ENCODE results near the gene NECTIN4.
"Not testable (repeated sequence)": the region's sequence is repeated elsewhere in the genome, so short reads cannot be mapped to it uniquely, and the experiment has no call there.

The NECTIN4 gene

DNA sequence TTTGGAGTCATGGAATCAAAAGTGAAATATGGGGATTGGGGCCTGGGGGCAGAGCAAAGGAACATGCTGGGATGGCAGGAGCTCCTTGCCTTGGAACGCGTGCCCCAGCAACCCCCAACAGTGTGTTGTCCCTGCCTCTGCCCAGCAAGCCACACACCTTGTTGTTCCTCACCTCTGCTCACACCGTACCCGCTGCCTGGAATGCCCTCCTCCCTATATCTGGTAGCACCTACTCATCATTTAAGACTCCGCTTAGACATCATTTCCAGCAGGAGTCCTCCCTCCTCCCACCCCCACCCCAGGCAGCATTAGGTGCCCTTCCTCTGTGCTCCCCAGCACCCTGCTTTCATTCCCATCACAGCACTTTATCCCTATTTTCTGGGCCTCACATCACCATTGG, 7.8 kb downstream of the NECTIN4 start:
- DNase-seq = no peak

DNA sequence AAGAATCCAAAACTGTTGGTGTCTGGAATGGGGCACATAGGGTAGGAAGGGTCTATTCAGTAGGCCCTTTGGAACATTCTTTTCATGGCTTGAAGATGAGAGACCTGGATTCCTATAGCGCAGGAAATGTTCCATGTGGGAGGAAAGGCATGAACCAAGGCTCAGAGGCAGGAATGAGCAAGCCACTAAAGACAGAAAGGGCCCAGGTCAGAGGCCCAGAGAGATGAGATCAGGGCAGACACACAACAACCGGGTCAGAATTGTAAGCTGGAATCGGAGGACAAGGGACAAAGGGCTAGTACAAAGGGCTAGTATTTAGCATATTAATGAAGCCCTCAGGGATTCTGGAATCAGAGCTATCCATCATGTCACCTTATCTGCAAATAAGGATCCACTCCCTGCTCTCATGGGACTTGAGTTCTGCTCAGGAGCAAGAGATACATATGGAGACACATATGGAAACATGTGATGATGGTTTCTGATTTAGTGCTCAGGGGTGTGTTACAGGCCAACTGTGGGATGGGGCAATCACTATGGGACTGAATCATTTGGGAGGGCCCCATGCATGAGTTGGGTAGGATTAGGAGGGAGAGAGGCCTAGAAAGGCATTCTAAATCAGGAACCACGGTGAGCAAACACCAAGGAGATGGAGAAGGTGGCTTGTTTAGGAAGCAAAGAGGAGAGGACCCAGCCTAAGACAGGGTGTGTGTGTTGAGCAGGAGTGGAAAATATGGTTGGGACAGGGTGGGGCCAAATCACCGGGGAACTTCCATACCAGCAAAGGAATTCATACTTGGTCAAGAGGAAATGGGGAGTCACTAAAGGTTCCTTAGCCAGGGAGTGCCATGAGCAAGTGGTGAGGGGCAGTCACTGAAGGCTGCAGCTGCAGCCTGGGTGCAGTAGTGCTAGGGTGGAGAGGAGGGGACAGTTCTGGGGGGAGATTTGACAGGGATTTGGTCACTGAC, 8.6 kb downstream of the NECTIN4 start:
- no peak for DNase-seq

DNA sequence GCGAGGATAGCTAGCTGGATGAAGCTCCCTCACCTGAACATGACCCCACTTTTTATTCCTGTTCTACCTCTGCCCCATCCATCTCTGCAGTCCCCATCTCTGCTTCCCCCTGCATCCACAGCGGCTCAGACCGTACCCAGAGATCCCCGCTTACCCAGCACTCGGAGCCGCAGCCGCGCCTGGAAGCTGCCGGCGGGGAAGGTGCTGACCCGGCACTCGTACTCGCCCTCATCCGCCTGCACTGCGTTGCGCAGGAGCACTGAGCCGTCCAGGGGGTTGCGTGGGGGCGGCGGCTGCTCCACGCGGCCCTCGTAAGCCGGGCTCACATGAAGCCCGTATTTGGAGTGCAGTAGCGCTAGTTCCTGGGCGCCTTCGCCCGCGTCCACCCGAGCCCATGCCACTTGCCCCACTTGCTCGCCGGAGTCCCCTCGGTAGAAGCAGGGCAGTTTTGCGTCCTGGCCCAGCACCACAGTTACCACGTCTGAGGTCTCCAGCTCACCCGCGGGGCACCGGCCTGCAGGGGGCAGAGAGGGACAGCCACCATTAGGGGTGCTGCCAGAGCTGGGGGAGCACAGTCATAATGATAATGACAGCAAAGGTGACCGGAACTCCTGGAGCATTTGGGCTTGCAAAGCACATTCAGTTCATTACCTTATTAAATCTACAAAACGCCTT, 9.8 kb downstream of the NECTIN4 start:
- no peak for DNase-seq

DNA sequence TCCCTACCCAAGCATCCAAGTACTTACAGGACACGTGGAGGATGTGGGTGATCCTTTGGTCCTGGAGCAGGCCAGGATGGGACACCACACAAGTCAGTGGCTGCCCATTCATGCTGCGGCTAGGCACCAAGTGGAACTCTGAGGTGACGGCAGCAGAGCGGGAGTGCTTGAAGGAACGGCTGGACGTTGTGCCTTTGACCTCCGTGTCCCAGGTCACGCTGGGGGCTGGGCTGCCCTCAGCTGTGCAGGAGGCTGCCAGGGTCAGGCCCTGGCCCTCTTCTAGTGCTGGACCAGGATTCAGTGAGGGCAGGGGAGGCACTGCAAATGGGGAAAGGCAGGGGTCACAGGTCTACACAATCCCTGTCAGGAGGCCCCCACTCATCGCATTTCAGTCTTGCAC, 11.9 kb downstream of the NECTIN4 start:
- no peak for DNase-seq

DNA sequence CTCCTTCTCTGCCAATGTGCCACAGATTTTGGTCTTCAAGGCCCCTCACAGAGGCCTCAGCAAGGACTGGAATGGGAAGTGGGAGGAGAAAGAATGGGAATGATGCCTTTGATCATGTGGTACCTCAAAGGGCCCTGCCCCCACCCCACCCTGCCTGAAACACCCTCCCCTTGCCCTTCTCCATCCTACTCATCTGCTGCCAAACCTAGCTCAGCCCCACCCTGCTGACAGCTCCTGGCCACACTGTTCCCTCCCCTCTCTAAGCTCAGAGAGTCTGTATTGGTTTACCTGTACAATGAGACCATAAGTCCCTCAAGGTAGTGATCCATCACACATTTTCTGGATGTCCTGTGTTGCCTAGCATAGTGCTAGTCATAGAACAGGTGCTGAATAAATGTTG, 12.9 kb downstream of the NECTIN4 start:
- no peak for DNase-seq

DNA sequence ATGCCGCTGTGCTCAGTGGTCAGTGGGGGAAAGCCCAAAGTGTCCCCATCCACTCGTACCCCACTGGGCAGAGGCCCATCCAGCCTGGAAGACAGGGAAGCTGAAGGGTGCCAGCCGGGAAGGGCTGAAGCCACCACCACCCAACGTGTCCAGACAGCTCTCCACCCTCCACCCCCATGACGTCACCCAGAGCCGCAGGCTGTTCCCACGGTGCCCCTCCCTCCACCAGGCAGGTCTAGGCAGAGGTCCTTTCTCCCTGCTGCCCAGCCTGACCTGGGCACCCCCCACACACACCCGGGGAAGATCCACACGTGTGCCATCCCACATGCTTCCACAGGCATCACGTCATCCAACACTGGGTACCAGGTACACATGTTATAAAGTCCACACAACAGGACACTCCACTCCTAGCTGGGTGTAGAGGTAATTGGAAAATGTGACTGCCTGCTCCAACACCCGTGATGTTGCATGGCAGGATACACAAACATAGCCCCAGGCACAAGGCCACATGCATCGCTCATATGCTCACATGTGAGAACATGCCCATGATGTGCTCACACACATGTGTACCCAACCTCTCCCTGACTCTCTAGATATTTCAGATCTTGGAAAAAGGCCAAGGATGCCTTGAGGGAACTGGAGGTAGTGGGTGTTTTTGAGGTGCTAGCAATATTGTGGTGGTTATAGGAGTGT, 14.5 kb downstream of the NECTIN4 start:
- DNase-seq = no peak

DNA sequence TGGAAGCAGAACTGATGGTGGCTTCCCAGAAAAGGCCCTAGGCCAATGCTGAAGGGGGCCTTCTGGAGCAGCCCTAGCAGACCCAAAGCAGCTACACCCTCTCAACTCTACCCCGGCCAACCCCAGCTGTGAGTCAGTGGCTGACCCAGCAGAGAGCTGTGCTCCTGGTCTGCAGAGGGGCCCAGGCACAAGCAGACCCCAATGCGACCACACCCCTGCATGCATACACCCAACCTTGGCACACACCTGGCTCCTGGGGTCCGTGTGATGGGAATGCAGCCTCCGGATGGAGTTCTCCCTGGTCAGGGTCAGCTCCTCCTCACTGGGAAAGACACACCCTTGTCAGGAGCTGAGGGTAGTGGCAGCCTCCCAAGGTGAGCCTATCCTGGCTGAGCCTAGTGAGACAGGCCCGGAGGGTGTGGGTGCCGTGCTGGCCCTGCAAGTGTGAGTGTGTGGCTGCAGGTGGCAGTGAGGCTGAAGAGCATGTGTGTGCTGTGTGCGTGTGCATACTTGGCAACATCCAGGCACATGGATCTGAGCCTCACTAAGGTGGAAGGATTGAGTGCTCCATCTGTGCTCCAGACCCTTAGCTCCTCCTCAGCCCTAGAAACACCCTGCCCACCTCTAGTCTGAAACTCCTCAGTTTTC, 15.8 kb downstream of the NECTIN4 start:
- no peak for DNase-seq

DNA sequence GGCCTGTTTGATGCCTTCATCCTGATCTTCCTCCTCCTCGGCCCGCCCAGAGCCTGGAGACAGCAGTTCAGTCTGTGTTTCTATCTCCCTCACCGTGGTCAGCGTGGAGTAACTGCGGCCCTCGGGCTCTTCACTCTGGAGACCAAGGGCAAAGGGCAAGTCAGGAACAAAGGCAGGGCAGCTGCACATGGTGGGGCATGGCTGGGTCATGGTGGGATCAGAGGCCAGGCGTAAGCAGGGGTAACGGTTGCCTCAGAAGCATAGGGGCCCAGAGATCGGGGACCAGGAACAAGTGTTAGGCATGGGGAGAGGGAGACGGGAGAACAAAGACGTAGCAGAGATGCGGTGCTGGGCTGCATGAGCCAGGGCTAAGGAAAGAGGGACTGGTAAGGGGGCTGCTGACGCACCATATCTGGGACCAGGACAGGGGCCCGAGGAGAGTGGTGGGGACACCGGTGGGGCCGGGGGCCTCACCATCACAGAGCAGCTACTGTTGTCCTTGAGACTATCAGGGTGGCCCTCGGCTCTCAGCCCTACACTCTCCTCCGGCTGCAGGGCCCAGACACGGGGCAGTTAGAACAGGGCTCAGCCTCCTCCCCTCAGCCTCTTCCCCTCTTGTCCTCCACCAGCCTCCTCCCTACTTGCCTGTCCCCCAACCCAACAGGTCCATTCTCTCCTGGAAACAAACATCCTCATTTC, 16.5 kb downstream of the NECTIN4 start:
- DNase-seq = no peak

DNA sequence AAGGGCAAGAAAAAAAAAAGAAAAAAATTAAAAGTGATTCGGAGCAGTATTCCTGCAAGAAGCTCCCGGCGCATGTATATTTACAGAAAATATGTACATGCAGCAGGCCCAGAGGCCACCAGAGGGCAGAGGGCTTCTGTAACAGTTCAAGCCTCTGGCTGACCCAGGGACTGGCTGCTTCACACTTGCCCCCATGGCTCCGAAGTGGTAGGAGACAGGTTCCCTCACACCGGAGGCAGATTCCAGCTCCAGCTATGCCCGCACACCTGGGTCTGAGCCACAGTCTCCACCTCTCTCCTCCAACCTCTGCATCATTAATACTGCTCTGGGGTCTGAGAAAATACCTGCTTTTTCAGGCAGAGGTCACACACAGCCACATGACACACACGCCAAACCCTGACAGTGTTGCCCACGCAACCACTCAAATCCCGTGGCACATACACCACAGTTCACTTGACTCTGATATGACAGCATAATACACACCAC, 17.4 kb downstream of the NECTIN4 start:
- DNase-seq = peak; percentile 72

DNA sequence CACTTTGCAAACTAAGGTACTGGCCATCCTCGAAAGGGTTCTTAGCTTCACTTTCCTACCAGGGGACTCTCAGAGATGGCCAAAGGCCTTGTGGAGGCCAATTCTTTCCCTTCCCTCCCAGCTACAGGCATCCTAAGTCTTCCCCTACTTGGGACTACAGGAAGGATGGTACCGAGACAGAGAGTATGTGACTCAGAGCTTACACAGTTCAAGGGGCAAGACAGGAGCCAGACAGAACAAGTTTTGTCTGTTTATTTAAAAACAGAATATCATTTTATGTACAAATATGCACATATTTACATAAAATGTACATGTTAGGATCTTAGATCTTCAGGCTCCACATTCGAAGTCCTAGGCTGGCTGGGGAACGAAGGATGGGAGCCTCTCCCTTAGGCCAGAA, 18.6 kb downstream of the NECTIN4 start:
- DNase-seq = no peak

DNA sequence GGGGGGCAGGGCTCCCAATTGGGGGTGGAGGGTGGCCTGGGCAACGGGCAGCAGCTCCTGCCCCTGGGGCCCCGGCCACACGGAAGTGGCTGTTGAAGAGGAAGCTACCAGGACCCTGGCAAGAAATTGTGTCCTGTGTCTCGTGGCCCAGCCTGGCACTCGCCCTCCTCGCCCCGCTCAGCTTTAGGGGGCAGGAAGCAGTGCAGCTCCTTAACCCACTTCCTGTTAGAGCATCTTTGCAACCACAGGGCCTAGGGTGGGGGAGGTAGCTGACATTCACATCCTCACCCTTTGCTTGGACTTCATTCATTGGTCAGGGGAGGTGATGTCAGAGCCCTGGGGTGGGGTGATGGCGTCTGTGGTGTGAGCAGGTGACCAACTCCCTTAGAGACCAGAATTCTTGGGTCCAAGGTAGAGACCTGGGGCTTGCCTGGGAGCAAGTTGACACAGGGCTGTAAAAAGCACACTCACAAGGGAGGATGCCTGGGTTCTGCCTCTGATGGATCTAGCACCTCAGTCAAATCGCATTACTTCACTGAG, 19.6 kb downstream of the NECTIN4 start, which contains the start of gene ARHGAP30:
Gene ARHGAP30, minus strand, starts transcription at position 161 of the 540 bp plus-strand sequence. CDS start 267 bp downstream, outside the sequence.
- DNase-seq = peak; percentile 96

DNA sequence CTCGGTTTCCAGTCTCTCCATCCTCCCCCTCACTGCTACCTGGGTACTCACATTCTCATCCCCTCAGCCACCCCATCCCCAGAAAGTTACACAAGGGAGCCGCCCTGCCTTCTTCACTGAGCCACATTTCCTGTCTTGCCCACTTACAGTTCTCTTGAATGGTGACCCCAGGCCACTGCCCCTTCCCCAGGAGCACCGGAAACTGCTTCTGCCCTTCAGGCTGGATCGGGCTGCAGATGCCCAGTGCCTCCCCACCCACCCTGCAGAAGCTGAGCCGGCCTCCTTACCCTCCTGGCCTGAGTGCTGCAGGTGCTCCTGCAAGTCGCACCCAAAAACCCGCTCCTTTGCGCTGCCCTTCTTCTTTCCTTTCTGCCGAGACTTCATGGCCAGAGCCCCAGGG, 20.1 kb downstream of the NECTIN4 start:
- no peak for DNase-seq

DNA sequence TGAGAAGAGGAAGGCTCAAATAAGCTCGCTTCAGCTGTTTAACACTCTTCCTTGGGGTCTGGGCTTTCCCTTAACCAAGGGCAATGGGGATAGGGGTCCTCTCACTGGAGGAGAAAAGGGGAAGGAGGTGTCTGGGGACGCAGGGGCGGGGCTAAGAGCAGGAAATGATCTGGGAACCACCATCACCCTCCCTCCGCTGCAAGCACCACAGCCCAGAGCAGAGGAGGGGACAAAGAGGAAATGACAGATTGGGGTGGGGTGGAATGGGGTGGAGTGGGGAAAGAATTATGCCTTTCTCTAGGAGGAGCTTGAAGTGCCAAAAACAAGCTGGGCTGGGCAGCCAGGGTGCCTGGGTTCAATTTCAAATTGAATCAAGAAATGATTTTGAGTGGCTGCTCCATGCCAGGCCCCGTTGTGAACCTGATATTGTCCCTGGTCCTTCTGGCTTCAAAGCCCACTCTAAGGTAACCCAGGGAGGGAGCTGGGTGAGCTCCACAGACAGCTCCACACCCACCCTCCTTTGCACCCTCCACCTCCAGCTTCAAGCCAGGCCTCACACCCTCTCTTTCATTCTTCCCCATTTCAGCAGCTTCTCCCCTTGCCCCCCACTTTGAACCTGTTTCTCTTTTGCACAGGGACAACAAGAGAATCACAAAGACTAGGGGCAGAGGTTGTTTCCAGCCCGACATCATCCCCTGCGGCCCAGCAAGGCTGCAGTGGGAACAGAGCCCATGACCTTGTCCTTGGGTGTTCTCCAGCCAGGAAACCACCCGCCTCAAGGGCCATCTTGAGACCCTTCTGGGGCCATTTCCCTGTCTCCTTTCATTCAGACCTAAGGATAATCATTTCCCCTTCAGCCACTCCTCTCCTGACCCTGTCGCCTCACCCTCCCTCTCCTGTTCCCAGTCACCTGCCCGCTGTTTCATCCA, 20.8 kb downstream of the NECTIN4 start:
- peak; percentile 94 for DNase-seq

DNA sequence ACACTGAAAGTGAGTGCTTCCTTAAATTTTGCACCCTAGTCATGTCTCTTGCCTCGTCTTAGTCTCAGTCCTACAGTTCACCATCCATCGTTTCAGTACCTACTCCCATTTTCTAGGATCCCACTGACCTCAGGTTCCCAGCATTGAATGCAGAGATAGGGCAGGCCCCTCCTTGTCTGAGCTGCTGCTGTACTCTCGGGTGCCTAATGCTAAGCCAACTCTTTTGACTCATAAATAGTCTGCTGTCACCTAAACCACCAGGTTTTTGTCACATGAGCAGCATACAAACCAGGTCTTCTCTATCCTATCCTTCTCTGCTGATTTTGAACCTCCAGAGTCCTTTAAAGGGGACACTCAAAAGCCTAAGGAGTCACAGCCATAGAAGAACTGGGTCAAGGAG, 22.7 kb downstream of the NECTIN4 start:
- no peak for DNase-seq

DNA sequence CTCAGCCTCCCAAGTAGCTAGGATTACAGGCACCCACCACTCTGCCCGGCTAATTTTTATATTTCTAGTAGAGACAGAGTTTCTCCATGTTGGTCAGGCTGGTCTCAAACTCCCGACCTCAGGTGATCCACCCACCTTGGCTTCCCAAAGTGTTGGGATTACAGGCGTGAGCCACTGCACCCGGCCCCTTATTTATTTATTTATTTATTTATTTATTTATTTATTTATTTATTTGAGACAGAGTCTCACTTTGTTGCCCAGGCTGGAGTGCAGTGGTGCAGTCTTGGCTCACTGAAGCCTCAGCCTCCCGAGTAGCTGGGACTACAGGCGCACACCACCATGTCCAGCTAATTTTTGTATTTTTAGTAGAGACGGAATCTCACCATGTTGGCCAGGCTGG, 23.7 kb downstream of the NECTIN4 start:
- DNase-seq = not testable (repeated sequence)

DNA sequence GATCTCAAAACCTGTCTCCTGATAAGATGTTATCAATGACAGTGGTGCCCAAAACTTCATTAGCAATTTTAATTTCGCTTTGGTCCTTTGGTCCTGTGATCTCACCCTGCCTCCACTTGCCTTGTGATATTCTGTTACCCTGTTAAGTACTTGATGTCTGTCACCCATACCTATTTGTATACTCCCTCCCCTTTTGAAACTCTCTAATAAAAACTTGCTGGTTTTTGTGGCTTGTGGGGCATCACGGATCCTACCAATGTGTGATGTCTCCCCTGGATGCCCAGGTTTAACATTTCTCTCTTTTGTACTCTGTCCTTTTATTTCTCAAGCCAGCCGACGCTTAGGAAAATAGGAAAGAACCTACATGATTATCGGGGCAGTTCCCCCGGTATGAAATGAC, 25.4 kb downstream of the NECTIN4 start:
- not testable (repeated sequence) for DNase-seq

DNA sequence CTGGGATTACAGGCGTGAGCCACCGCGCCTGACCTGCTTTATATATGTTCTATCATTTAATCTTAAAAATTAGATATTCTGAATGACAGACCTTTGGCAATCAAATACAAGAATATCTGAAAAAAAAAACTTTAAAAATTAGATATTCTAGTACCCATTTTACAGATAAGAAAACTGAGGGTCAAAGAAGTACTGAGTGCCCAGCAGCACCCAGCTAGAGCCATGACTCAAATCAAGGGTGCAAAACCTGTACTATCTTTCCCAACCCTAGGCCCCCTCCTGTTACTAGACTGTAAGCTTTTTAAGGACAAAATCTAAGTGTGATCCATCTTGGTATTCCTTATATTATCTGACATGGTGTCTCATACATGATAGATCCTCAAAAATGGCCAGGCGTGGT, 27.9 kb downstream of the NECTIN4 start:
- no peak for DNase-seq

DNA sequence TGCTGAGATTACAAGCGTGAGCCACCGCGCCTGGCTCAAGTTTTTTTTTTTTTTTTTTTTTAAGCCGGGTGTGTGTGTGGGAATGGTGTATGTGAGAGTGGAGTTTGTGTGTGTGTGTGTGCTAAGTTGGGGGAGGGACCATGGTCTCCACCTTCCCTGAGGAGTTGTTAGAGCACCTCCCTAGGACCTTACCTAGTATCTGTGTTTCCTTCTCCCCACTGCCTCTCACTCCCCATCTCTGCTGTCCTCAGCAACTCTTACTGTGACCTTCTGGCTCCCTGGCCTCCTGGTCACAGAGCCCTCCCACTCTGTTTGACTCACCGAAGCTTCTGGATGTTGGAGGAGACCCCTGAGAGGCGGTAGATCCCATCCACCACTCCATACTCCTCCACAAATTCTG, 30.1 kb downstream of the NECTIN4 start:
- DNase-seq = no peak

DNA sequence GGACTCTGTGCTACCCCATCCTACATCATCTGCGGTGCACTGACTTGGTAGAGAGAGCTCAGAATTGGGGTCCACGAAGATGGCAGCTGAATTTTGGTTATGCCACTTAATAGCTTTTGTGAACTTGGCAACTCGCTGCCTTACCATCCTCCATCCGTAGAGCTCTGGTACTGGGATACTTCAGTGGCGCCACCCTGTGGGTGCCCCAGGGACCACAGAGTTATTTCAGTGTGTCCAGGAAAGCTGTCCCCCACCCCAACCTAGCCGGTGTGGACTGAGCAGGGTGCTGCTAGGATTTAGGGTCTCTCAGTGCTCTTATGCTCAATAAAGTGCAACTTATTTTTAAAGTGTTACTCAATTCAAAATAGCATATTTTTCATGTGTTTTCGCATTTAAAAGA, 34.6 kb downstream of the NECTIN4 start:
- DNase-seq = no peak

DNA sequence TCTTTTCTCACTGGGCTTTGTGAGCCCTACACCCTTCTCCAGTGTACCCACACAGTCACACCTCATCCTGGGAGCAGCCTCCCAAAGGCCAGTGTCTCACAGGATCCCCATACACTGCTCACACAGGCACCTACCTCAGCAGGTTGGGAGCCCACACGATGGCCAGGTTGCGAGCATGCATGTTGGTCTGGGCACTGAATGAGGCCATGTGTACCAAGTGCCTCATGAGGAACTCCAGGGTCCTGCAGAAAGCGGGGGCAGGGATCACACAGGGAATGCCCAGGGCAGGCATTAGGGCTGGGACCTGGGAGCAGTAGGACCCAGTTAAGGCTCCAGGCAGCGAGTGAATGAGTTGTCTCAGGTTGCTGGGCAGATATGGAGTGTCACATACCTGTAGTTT, 35.1 kb downstream of the NECTIN4 start:
- no peak for DNase-seq

DNA sequence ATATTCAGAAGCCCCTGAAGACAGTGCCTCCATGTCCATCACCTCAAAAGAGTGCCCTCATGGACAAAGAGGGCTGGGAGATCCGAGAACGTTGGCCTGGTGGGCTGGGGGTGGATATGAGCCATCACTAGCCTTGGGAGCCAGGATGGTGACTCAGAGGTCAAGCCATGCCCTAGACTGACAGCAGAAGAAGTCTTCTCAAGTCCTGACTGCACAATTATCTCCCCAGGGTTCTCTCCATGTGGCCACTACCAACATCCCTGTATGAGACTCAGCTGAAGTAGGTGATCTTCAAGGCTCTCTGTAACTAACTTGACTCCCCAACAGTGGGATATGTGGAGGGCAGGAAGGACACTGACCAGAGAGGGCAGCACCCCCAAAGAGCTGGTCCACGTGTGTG, 36.5 kb downstream of the NECTIN4 start:
- DNase-seq = no peak
